NCI-H1048 (cell line): ENCODE measurements around the gene SGSH.

ENCODE experiments used
- DNase-seq: peaks from one replicate; lab custom pipeline; 2025; lab: John Stamatoyannopoulos, UW

Gene SGSH

GRCh38 chr17:80183581-80184422, 36.3 kb downstream of the SGSH start:
- no peak for DNase-seq

GRCh38 chr17:80182845-80183223, 37.3 kb downstream of the SGSH start:
- DNase-seq = no peak

GRCh38 chr17:80182118-80182844, 37.9 kb downstream of the SGSH start:
- no peak for DNase-seq

- no peak for DNase-seq
These were observed 38.7 kb downstream of the SGSH start for GRCh38 chr17:80181431-80181830.

- DNase-seq = no peak
These were observed 39.9 kb downstream of the SGSH start for GRCh38 chr17:80180192-80180591.

- DNase-seq = no peak
These were observed 42.0 kb downstream of the SGSH start for GRCh38 chr17:80177986-80178595.

GRCh38 chr17:80176757-80177156, 43.4 kb downstream of the SGSH start:
- DNase-seq = no peak

- DNase-seq = no peak
These were observed 46.2 kb downstream of the SGSH start for GRCh38 chr17:80173916-80174315.

GRCh38 chr17:80173126-80173525, 47.0 kb downstream of the SGSH start:
- no peak for DNase-seq

GRCh38 chr17:80171681-80172080, 48.5 kb downstream of the SGSH start:
- no peak for DNase-seq

- DNase-seq = no peak
These were observed 50.2 kb downstream of the SGSH start, which contains the start of gene CARD14 for GRCh38 chr17:80169784-80170500. TSS of gene CARD14 (plus strand) at chr17:80170030. CDS start at chr17:80181439, 11,409 bp downstream.

- no peak for DNase-seq
These were observed 51.0 kb downstream of the SGSH start for GRCh38 chr17:80169107-80169506.

GRCh38 chr17:80168371-80168770, 51.8 kb downstream of the SGSH start:
- no peak for DNase-seq

- DNase-seq = no peak
These were observed 53.7 kb downstream of the SGSH start for GRCh38 chr17:80166446-80166845.

- no peak for DNase-seq
These were observed 55.9 kb downstream of the SGSH start for GRCh38 chr17:80164185-80164584.

GRCh38 chr17:80163336-80163735, 56.8 kb downstream of the SGSH start:
- DNase-seq = no peak

- no peak for DNase-seq
These were observed 59.6 kb downstream of the SGSH start for GRCh38 chr17:80160536-80160935.
